GM18867 (cell line): Measurements from ENCODE around the gene CBX4.

ENCODE experiments used
- ATAC-seq: cut with Tn5 transposase; IDR thresholded peaks from one replicate; pipeline ENCODE4 v1.9.1; 2021; ENCODE audit warnings: mild to moderate bottlenecking, moderate library complexity; ENCODE audit not compliant: unreplicated experiment

CBX4 gene

DNA sequence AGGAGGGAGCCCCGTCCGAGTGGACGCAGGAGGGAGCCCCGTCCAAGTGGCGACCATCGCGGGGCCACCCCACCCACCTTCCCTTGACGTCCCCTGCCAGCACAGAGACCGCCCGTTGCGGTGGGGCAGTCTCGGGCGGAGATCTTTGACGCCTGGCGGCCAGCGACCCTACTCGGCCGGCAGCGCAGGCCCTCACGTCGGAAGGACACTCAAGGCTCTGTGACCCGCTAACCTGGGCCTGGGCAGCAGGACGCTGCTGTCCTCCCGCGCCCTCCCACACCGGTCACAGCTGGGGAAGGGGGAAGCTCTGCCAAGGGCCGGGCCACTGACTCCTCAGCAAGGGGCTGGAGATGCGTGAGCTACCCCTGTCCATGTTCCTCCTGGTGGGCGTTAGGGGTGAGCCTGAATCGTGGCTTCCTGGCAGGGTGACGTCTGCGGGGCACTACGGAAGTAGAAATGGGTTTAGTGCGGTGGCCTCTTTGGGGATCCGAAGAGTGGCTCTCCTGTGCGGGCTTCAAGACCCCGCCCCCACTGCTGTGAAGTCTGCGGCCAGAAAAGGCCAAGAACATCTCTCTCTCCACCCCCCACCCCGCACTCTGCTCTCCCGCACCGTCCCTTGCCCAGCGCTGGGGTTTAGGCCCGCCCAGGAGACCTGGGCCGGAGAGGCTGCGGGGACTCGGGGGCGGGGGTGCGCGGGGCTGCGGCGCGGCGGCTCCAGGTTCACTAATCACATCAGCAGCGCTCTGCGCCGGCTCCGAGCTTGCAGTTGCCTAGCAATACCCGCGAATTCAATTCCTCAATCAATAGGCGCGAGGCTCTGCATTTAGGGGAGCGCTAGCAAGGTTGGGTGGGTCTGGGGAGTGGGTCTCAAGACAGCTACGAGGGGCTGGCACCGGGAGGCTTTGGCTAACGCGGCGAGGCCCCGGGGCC is 48.2 kb downstream of the CBX4 start:
- no peak for ATAC-seq

DNA sequence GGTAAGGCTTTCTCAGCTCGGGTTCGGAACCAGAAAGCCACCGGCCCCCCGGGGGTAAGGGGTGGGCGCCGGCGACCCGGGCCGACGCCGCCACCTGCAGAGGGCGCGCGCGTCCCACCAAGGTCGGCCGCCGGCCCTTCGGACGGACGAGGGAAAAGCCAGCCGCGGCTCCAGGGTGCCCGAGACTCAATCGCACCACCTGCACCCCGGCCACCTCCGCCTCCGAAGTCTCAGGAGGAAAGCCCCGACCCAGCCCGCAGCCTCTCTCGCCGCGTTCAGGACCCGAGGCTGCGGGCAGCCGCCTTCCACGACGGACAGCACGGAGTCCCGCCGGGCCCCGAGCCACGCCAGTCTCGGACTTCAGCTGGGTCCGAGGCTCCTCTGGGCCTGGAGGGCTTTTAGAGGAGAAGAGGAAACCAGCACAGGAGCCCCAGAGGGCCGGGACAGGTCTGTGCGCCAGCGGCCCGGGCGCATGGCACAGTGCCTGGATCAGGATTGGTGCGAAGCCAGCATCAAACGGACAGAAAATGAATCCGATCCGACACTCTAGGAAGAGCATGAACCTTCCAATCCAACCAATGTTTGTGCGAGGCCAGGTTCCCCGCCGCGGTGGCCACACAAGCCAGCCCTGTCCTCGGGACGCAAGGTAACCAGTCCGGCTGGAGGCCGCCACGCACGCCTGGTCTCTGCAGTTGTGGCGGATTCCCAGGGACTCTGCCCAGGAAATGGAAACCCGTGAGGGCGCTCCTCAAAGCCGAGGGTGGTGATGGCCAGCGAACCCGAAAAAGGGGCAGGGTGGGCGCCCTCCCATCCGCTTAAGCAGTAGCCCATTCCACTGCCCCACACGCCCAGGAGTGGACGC is 49.1 kb downstream of the CBX4 start:
- no peak for ATAC-seq

- ATAC-seq = no peak
Observed at GRCh38 chr17:79788989-79789942, 50.0 kb downstream of the CBX4 start.

DNA sequence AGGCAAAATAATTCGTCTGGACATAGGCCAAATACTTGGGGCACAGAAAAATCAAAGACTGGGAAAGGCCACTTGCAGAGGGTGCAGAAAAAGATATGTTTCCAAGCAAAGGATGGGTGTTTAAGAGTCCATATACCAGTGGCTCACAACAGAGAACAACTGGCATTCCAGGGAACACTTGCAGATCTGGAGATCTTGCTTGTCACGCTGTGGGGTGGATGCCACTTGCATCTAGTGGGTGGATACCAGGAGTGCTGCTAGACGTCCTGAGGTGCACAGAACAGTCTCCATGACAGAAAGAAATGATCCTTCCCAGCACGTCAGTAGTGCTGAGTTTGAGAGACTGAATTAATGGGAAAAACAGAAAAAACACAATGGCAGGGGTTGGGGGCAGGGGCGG is 50.8 kb downstream of the CBX4 start:
- ATAC-seq = no peak

DNA sequence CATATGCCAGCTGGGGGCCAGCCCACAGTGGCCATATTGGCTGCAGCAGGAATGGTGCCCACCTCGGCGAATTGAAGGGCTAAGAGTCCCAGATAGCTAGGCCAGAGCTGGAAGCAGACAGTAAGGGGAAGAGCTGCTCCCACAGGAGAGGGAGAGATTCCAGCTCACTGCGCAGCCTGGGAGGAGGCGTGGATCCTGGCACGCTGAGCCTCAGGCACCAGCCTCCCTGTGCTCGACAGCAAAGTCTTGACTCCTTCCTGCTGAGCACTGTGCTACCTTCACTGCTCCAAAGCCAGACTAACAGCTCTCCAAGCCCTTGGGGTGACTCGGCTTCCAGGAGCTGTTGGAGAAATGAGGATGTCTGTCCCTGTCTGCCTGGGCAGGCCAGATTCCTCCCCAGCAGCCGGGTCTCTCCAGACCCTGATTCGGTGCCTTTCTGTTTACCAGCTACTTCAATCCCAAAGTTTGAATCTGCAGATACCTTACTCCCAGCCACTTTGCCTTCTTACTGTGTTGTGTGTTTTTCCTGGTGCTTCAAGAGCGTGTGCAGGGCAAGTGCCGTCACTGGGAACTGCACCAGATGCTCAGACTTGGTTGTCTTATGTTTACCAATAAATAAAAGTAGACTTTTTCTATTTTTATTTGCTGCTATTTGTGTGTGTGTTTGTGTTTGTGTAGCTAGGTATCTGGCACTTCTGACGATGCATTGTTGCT is 52.2 kb downstream of the CBX4 start:
- ATAC-seq = no peak

DNA sequence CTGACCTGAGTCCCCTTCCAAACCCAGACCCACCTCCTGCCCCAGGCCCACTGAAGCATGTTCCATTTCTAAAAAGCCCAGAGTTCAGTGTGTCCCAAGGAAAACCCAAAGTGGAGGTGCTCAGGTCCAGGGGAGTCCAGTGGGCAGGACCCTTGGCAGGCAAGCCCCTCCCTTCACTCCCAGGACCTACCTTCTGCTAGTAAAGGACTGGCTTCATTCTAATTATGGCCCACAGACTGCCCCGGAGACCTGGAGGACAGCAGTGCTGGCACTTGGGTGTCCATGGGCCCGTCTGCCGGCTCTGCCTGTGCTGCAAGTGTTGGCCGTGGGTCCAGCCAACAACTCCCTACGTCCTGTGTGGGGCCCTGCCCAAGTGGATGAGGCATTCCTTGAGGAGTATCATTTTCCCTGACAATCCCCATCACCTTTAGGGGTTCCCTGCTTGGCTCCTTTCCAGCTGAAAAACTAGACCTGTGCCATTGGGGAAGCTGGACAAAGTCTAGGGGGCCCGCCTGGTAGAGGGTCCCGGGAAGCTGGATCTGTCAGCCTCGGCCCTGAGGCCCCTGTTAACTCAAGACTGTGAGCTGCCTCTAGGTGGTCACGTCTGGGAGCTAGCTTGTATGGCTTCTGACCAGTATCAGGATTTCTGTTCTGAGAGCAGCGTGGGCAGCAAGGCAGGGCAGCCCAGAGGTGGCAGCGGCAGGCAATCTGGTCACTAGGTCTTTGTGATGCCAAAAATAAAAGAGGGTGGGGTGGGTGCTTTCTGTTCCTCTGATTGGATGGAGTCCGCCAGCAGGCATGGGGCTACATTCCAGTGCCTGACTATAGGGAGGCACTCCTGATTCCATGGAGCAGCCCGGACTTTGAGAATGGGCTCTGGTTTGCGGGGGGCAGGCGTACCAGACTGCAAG is 53.1 kb downstream of the CBX4 start:
- ATAC-seq = no peak

GRCh38 chr17:79785017-79785899 is 54.0 kb downstream of the CBX4 start:
- no peak for ATAC-seq

DNA sequence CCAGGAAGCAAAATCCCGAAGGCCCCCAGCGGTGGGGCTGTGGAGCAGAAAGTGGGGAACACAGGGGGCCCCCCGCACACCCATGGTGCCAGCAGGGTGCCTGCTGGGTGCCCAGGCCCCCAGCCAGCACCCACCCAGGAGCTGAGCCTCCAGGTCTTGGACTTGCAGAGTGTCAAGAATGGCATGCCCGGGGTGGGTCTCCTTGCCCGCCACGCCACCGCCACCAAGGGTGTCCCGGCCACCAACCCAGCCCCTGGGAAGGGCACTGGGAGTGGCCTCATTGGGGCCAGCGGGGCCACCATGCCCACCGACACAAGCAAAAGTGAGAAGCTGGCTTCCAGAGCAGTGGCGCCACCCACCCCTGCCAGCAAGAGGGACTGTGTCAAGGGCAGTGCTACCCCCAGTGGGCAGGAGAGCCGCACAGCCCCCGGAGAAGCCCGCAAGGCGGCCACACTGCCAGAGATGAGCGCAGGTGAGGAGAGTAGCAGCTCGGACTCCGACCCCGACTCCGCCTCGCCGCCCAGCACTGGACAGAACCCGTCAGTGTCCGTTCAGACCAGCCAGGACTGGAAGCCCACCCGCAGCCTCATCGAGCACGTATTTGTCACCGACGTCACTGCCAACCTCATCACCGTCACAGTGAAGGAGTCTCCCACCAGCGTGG is 54.8 kb downstream of the CBX4 start:
- no peak for ATAC-seq

DNA sequence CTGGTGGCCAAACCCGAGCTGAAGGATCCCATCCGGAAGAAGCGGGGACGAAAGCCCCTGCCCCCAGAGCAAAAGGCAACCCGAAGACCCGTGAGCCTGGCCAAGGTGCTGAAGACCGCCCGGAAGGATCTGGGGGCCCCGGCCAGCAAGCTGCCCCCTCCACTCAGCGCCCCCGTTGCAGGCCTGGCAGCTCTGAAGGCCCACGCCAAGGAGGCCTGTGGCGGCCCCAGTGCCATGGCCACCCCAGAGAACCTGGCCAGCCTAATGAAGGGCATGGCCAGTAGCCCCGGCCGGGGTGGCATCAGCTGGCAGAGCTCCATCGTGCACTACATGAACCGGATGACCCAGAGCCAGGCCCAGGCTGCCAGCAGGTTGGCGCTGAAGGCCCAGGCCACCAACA is 55.3 kb downstream of the CBX4 start:
- no peak for ATAC-seq
